ENCODE results near the gene CCDC3. TPM values are rescaled to one million over a fixed set of nuclear protein-coding genes. Genes with fewer than 3 reads are reported as not detected.
"Not testable (repeated sequence)": the region's sequence is repeated elsewhere in the genome, so short reads cannot be mapped to it uniquely, and the experiment has no call there.

Gene CCDC3
- total and polyA plus RNA-seq, 4 donors: 2.2 to 12.3 (median 6.6) TPM

DNA sequence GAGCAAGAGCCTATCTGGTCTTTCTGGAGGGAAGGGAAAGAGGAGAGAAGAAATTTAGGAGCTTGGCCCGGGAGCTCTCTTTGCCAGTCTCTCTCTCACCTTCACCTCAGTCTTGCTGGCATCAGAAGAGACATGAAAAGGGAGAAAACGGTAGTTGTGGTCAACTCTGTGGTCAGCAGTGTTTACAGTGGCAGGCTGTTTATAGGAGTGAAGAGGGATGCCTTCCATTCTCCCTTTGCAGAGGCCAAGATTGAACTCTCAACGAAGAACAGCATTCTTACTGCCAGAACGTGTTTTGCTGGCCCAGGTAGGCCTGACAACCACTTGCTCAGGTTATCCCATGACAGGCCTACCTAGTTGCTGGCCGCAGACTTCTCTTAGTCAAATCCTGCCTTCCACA lies 133.3 kb downstream of the CCDC3 start:
- Histone ChIP-seq H3K4me1 (ENCODE audit: control insufficient read depth in 4 of 4, insufficient read depth in 4 of 4, low read length in 3 of 4) (peaks cover 2 to 12% (median 6%) of the 10 kb centered on the region in 4 donors), H3K9ac (ENCODE audit: low read depth in 1 of 2, low read length in 2 of 2) (no peak overlapping the region), H3K4me3 (ENCODE audit: low read depth in 1 of 3, low read length in 3 of 3) (no peak overlapping the region), H3K27me3 (ENCODE audit: control insufficient read depth in 4 of 4, insufficient read depth in 4 of 4, low read length in 3 of 4) (no peaks in the 10 kb centered on the region), H3K9me3 (ENCODE audit: control insufficient read depth in 4 of 4, low read length in 3 of 4) (no peaks in the 10 kb centered on the region), H3K27ac (ENCODE audit: low read depth in 1 of 2, low read length in 2 of 2) (no peak overlapping the region), H3K36me3 (ENCODE audit: control insufficient read depth in 4 of 4, insufficient read depth in 3 of 4, low read depth in 1 of 4, low read length in 3 of 4) (no peaks in the 10 kb centered on the region)
- WGBS: 81% methylated on average over 5 of the region's 5 CpGs
- DNase-seq (ENCODE audit: low spot score): no peak
- TF ChIP-seq EGR1 (IDR thresholded peaks at IDR 0.05; ENCODE audit: low read depth in 2 of 2) (no peak), RXRA (IDR thresholded peaks at IDR 0.05) (no peak), NR2F2 (IDR thresholded peaks at IDR 0.05) (no peak), HNF4G (IDR thresholded peaks at IDR 0.05) (no peak), HNF4A (conservative IDR thresholded peaks at IDR 0.05) (no peak)
- TF ChIP-seq, protein P1, sequence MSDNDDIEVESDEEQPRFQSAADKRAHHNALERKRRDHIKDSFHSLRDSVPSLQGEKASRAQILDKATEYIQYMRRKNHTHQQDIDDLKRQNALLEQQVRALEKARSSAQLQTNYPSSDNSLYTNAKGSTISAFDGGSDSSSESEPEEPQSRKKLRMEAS (IDR thresholded peaks at IDR 0.05): no peak

DNA sequence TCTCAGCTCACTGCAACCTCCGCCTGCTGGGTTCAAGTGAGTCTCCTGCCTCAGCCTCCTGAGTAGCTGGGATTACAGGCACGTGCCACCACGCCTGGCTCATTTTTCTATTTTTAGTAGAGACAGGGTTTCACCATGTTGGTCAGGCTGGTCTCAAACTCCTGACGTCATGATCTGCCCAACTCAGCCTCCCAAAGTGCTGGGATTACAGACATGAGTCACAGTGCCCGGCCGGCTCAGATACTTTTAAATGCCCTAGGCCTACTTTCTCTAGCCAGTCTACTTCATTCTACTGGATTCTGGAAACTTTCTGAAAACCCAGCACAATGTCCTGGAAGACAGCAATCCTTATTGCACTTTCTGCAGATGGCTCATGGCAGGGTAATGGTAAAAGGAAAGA lies 136.0 kb downstream of the CCDC3 start:
- not testable (repeated sequence) for H3K9ac ChIP-seq (ENCODE audit: low read depth in 1 of 2, low read length in 2 of 2); H3K9me3 ChIP-seq (ENCODE audit: control insufficient read depth in 4 of 4, low read length in 3 of 4); H3K36me3 ChIP-seq (ENCODE audit: control insufficient read depth in 4 of 4, insufficient read depth in 3 of 4, low read depth in 1 of 4, low read length in 3 of 4); DNase-seq (ENCODE audit: low spot score); H3K27ac ChIP-seq (ENCODE audit: low read depth in 1 of 2, low read length in 2 of 2); H3K4me1 ChIP-seq (ENCODE audit: control insufficient read depth in 4 of 4, insufficient read depth in 4 of 4, low read length in 3 of 4); H3K27me3 ChIP-seq (ENCODE audit: control insufficient read depth in 4 of 4, insufficient read depth in 4 of 4, low read length in 3 of 4); H3K4me3 ChIP-seq (ENCODE audit: low read depth in 1 of 3, low read length in 3 of 3)
- 95% methylated on average over 6 of the region's 6 CpGs for WGBS

DNA sequence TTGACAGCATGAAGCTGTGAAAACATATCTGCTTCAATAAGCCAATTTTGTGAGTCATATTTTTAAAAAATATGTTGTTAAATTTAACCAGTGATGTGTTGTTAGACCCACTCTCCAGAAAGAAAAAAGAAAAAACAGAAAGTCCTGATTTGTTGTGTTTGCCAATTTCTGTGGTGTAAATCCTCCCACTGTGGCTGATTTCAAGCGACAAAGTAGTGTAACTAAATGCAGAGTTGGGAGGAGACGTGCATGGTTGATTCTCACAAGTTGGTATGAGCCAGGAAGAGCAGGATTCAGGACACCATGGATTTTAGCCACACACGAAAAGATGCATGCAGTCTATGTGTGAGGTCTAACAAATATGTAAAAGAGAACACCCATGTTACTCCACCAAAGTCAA lies 139.1 kb downstream of the CCDC3 start:
- WGBS: 81% methylated on average over 3 of the region's 3 CpGs
- Histone ChIP-seq H3K9ac (ENCODE audit: low read depth in 1 of 2, low read length in 2 of 2) (no peak overlapping the region), H3K36me3 (ENCODE audit: control insufficient read depth in 4 of 4, insufficient read depth in 3 of 4, low read depth in 1 of 4, low read length in 3 of 4) (no peaks in the 10 kb centered on the region), H3K4me1 (ENCODE audit: control insufficient read depth in 4 of 4, insufficient read depth in 4 of 4, low read length in 3 of 4) (peaks cover 0 to 1% (median 0%) of the 10 kb centered on the region in 4 donors), H3K9me3 (ENCODE audit: control insufficient read depth in 4 of 4, low read length in 3 of 4) (peaks cover 0 to 4% (median under 1%) of the 10 kb centered on the region in 4 donors), H3K4me3 (ENCODE audit: low read depth in 1 of 3, low read length in 3 of 3) (no peak overlapping the region), H3K27ac (ENCODE audit: low read depth in 1 of 2, low read length in 2 of 2) (no peak overlapping the region), H3K27me3 (ENCODE audit: control insufficient read depth in 4 of 4, insufficient read depth in 4 of 4, low read length in 3 of 4) (no peaks in the 10 kb centered on the region)
- TF ChIP-seq EGR1 (IDR thresholded peaks at IDR 0.05; ENCODE audit: low read depth in 2 of 2): no peak
- TF ChIP-seq, protein P2, sequence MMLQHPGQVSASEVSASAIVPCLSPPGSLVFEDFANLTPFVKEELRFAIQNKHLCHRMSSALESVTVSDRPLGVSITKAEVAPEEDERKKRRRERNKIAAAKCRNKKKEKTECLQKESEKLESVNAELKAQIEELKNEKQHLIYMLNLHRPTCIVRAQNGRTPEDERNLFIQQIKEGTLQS (IDR thresholded peaks at IDR 0.05): no peak
- no peak for TF ChIP-seq FOXA1 (IDR thresholded peaks at IDR 0.05)
- TF ChIP-seq, protein P3, sequence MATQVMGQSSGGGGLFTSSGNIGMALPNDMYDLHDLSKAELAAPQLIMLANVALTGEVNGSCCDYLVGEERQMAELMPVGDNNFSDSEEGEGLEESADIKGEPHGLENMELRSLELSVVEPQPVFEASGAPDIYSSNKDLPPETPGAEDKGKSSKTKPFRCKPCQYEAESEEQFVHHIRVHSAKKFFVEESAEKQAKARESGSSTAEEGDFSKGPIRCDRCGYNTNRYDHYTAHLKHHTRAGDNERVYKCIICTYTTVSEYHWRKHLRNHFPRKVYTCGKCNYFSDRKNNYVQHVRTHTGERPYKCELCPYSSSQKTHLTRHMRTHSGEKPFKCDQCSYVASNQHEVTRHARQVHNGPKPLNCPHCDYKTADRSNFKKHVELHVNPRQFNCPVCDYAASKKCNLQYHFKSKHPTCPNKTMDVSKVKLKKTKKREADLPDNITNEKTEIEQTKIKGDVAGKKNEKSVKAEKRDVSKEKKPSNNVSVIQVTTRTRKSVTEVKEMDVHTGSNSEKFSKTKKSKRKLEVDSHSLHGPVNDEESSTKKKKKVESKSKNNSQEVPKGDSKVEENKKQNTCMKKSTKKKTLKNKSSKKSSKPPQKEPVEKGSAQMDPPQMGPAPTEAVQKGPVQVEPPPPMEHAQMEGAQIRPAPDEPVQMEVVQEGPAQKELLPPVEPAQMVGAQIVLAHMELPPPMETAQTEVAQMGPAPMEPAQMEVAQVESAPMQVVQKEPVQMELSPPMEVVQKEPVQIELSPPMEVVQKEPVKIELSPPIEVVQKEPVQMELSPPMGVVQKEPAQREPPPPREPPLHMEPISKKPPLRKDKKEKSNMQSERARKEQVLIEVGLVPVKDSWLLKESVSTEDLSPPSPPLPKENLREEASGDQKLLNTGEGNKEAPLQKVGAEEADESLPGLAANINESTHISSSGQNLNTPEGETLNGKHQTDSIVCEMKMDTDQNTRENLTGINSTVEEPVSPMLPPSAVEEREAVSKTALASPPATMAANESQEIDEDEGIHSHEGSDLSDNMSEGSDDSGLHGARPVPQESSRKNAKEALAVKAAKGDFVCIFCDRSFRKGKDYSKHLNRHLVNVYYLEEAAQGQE (IDR thresholded peaks at IDR 0.05): no peak
- TF ChIP-seq JUND (IDR thresholded peaks at IDR 0.05): no peak
- TF ChIP-seq, protein P4, sequence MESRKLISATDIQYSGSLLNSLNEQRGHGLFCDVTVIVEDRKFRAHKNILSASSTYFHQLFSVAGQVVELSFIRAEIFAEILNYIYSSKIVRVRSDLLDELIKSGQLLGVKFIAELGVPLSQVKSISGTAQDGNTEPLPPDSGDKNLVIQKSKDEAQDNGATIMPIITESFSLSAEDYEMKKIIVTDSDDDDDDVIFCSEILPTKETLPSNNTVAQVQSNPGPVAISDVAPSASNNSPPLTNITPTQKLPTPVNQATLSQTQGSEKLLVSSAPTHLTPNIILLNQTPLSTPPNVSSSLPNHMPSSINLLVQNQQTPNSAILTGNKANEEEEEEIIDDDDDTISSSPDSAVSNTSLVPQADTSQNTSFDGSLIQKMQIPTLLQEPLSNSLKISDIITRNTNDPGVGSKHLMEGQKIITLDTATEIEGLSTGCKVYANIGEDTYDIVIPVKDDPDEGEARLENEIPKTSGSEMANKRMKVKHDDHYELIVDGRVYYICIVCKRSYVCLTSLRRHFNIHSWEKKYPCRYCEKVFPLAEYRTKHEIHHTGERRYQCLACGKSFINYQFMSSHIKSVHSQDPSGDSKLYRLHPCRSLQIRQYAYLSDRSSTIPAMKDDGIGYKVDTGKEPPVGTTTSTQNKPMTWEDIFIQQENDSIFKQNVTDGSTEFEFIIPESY (IDR thresholded peaks at IDR 0.05): no peak
- TF ChIP-seq, protein P1 (IDR thresholded peaks at IDR 0.05): no peak
- no peak for TF ChIP-seq HNF4G (IDR thresholded peaks at IDR 0.05)
- TF ChIP-seq FOXA2 (IDR thresholded peaks at IDR 0.05): no peak
- TF ChIP-seq, protein P5, sequence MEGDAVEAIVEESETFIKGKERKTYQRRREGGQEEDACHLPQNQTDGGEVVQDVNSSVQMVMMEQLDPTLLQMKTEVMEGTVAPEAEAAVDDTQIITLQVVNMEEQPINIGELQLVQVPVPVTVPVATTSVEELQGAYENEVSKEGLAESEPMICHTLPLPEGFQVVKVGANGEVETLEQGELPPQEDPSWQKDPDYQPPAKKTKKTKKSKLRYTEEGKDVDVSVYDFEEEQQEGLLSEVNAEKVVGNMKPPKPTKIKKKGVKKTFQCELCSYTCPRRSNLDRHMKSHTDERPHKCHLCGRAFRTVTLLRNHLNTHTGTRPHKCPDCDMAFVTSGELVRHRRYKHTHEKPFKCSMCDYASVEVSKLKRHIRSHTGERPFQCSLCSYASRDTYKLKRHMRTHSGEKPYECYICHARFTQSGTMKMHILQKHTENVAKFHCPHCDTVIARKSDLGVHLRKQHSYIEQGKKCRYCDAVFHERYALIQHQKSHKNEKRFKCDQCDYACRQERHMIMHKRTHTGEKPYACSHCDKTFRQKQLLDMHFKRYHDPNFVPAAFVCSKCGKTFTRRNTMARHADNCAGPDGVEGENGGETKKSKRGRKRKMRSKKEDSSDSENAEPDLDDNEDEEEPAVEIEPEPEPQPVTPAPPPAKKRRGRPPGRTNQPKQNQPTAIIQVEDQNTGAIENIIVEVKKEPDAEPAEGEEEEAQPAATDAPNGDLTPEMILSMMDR (IDR thresholded peaks at IDR 0.05; ENCODE audit: low read depth, low read length, missing input control): no peak
- TF ChIP-seq RXRA (IDR thresholded peaks at IDR 0.05): no peak
- TF ChIP-seq RAD21 (IDR thresholded peaks at IDR 0.05): no peak
- no peak for TF ChIP-seq HNF4A (conservative IDR thresholded peaks at IDR 0.05)
- TF ChIP-seq NR2F2 (IDR thresholded peaks at IDR 0.05): no peak
- no peak for TF ChIP-seq SP1 (IDR thresholded peaks at IDR 0.05)
- TF ChIP-seq TAF1 (conservative IDR thresholded peaks at IDR 0.05): no peak
- TF ChIP-seq YY1 (IDR thresholded peaks at IDR 0.05): no peak
- no peak for TF ChIP-seq GABPA (IDR thresholded peaks at IDR 0.05 in 1 of 2, conservative IDR thresholded peaks at IDR 0.05 in 1 of 2)
- DNase-seq (ENCODE audit: low spot score): no peak

Measured in liver (tissue), 9 donors.